GM19328 (cell line): ENCODE measurements around the gene PKDCC.
A peak's percentile ranks its signal among the peaks of the same experiment; 100 is the strongest.

Experiments
- ATAC-seq: cut with Tn5 transposase; IDR thresholded peaks from one replicate; pipeline ENCODE4 v1.9.1; 2021; ENCODE audit warnings: mild to moderate bottlenecking, moderate library complexity; ENCODE audit not compliant: unreplicated experiment

The PKDCC gene

GRCh38 chr2:42102024-42102590, 54.3 kb downstream of the PKDCC start:
- peak; percentile 55 for ATAC-seq

GRCh38 chr2:42102591-42103450, 55.0 kb downstream of the PKDCC start:
- no peak for ATAC-seq

GRCh38 chr2:42103829-42104228, 56.0 kb downstream of the PKDCC start:
- ATAC-seq, result no peak

GRCh38 chr2:42104621-42105020, 56.8 kb downstream of the PKDCC start:
- ATAC-seq, result no peak

- ATAC-seq, result peak; percentile 43
These were observed 57.8 kb downstream of the PKDCC start for GRCh38 chr2:42105330-42106256.

- ATAC-seq, result no peak
These were observed 58.5 kb downstream of the PKDCC start for GRCh38 chr2:42106257-42106816.

GRCh38 chr2:42107249-42108042, 59.6 kb downstream of the PKDCC start:
- ATAC-seq, result no peak
